Stimulated activated CD4-positive, alpha-beta T cell treated with anti-CD3 and anti-CD28 coated beads, Interleukin-4, amount 100 ng/mL, for 4 hours (primary cell): ENCODE data around the gene DCUN1D2.
"Not testable (repeated sequence)": the region's sequence is repeated elsewhere in the genome, so short reads cannot be mapped to it uniquely, and the experiment has no call there.

Source experiments
- DNase-seq, 2 experiments: peaks; one replicate each; pipeline ENCODE4 v3.0.0-alpha.2; 2020

Gene DCUN1D2

DNA sequence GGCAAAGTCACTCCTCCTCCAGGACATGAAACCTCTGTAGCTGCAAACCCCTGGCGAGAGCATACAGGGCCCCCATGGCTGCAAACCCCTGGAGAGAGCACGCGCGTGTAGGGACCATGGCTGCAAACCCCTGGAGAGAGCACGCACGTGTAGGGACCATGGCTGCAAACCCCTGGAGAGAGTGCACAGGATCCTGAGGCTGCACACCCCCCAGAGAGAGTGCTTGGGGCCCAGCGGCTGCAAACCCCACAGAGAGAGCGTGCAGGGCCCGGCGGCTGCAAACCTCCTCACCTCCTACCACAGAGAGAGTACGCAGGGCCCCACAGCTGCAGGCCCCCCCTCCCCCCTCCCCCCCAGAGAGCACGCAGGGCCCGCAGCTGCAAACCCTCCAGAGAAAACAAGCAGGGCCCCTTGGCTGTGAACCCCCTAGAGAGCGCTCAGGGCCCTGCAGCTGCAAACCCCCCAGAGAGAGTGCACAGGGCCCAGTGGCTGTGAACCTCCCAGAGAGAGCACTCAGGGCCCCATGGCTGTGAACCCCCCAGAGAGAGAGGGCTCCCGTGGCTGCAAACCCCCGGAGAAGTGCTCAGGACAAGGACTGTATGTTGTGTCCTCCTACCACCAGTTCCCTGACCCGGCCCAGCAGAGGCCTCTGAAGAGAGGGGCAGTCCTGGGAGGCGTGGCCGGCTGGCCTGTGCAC, 44.6 kb downstream of the DCUN1D2 start:
- no peak for DNase-seq

DNA sequence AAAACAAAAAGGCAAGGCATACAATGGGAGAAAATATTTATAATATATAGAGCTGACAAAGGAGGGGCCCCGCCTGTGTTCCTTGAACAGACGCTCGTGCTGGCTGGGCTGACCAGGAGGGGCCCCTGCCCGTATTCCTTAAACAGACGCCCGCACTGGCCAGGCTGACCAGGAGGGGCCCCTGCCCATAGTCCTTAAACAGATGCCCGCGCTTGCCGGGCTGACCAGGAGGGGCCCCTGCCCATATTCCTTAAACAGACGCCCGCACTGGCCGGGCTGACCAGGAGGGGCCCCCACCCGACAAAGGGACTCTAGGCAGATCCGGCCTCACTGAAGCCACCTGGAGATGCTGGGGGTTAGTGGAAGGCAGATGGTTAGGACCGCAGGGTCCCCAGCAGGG, 46.5 kb downstream of the DCUN1D2 start:
- no peak for DNase-seq

DNA sequence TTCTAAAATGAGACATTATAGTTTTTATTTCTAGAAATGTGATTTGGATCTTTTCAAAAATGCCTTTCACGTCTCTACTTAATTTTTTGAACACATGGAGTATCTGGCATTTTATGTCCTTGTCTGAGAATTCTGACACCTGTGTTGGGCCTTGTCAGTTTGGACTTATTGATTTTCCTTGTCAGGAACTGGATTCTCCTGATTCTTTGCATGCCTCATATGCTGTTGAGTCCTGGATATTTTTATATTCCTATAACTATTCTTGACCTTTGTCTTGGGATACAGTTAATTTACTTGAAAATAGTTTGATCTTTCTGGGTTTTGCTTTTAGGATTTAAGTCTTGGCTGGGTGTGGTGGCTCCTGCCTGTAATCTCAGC, 47.5 kb downstream of the DCUN1D2 start:
- no peak for DNase-seq

DNA sequence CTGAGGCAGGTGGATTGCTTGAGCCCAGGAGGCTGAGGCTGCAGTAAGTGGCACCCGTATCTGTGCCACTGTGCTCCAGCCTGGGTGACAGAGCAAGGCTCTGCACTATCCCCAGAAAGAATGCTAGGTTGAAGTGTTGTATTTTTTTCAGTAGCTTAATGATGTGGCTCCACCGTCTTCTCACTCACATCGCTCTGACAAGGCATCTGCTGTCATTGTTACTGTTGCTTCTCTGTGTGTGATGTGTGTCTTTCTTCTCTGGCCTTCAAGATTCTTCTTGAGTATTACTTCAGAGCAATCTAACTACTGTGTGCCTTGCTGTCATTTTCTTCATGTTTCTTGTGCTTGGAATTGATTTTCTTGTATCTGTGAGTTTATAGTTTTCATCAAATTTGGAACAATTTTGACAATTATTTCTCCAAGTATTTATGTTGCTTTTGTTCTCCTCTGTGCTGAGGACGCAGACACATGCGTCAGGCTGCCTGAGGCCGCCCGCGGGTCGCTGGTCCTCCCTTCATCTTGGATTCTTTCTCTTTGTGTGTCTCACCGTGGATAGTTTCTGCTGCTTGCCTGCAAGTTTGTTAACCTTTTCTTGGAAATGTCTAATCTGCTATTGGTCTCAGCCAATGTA, 48.0 kb downstream of the DCUN1D2 start:
- DNase-seq = no peak

DNA sequence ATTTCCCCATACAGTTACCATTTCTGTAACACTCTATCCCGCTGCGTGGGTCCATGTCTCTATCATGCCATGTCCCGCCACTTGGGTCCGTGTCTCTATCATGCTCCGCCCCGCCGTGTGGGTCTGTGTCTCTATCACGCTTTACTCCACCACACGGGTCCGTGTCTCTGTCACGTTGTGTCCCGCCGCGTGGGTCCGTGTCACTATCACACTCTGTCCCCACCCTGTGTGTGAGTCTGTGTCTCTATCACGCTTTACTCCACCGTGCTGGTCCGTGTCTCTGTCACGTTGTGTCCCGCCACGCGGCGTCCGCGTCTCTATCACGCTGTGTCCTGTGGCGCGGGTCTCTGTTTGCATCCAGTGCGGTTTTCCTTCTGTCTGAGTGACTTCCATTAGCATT, 48.9 kb downstream of the DCUN1D2 start:
- no peak for DNase-seq

DNA sequence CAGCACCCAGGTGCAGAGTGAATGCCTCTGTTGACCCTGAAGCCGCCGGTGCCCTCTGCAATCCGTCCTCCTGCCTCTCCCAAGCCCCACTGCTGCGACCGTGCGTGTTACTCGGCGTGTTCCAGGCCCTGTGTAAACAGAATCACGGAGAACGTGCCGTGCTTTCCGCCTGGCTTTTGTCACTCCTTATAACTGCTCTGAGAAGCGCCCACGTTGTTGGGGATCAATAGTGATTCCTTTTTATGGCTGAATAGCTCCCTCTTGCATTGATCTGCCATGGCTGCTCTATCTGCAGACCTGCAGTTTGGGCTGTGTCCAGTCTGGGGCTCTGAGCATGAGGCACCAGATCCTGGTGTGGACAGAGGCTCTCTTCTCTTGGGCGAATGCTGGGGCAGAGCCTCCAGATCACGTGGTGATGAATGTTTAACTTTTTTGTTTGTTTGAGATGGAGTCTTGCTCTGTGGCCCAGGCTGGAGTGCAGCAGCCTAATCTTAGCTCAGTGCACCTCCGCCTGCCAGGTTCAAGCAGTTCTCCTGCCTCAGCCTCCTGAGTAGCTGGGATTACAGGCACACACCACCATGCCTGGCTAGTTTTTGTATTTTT, 53.0 kb downstream of the DCUN1D2 start:
- DNase-seq = no peak

DNA sequence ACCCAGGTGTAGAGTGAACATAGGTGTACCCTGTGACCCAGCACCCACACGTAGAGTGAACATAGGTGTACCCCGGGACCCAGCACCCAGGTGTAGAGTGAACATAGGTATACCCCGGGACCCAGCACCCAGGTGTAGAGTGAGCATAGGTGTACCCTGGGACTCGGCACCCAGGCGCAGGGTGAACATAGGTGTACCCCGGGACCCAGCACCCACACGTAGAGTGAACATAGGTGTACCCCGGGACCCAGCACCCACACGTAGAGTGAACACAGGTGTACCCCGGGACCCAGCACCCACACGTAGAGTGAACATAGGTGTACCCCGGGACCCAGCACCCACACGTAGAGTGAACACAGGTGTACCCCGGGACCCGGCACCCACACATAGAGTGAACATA, 53.6 kb downstream of the DCUN1D2 start:
- DNase-seq = not testable (repeated sequence)

DNA sequence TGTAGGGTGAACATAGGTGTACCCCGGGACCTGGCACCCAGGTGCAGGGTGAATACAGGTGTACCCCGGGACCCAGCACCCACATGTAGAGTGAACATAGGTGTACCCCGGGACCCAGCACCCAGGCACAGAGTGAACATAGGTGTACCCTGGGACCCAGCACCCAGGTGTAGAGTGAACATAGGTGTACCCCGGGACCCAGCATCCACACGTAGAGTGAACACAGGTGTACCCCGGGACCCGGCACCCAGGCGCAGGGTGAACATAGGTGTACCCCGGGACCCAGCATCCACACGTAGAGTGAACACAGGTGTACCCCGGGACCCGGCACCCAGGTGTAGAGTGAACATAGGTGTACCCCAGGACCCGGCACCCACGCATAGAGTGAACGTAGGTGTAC, 54.6 kb downstream of the DCUN1D2 start:
- not testable (repeated sequence) for DNase-seq

DNA sequence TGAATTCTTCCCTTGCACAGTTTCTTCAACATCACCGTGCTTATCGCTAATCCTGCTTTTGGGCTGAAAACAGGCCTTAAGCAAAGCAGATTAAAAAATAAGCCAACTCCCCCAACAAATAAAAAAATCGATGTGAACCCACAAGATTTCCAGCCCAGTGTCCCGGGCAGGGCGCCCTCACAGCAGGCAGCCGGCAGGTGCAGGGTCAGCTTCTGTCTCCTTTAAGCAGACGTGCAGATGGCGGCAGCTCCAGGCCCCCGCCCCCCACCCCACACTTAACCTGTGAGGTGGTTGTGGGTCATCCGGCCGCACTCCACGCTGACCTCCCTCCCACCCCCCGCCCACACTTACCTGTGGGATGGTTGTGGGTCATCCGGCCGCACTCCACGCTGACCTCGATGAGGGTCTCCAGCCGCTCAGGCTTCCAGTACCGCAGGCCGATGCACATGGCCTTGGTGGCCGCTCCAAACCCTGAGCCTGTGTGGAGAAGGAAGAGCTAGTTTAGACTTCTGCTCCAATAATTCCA, 57.1 kb downstream of the DCUN1D2 start:
- DNase-seq = no peak

DNA sequence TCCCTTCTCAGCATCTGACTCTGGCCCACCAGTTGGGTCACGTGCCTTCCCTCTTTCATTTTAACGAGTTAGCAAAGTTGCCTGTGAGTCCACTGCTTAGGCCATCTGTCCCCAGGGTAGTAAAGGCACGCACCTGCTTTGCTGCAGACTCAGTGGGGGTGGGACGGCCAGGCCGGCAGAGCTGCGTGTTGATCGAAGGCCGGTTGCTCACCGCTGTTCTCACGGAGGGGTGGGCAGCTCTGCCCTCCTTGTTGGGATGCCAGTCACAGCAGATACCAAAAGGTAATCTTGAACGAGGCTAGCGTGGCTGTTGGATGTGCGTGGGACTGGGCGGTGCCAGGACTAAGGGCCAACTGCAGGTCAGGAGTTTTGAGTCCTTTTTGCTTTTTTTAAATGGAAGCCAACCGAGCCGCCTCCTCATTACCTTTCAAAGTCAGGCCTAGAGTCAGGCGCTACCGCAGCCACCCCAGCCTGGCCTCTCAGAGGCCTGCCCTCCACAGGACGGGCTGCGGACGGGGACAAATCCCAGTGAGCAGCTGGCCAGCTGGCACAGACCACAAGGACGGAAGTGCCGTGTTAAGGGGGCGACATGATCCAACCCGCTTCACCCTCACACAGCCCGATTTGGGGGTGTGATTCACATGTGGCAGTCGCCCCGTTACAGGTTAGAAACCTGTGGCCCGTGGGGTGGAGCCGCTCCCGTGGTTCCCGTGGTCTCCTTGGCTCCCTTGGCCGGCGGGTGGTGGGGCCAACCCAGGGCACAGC, 57.8 kb downstream of the DCUN1D2 start:
- no peak for DNase-seq

DNA sequence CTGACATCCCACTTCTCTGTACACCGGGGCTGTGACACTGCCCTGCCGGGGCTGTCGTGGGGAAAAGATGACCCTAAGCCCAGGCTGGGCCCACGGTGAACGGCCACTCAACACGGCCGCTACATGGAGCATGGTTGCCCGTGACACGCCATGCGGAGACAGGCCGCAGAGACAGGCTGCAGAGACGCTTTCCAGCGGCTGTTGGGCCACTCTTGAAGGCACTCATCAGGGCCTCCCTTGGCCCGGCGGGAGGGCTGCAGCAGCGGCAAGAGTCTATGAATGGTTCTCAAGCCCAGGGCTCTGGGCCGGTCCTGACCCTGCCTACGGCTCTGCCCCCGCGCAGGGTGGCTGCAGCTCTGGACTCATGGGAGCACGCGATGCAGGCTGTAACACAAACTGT, 59.3 kb downstream of the DCUN1D2 start:
- no peak for DNase-seq

DNA sequence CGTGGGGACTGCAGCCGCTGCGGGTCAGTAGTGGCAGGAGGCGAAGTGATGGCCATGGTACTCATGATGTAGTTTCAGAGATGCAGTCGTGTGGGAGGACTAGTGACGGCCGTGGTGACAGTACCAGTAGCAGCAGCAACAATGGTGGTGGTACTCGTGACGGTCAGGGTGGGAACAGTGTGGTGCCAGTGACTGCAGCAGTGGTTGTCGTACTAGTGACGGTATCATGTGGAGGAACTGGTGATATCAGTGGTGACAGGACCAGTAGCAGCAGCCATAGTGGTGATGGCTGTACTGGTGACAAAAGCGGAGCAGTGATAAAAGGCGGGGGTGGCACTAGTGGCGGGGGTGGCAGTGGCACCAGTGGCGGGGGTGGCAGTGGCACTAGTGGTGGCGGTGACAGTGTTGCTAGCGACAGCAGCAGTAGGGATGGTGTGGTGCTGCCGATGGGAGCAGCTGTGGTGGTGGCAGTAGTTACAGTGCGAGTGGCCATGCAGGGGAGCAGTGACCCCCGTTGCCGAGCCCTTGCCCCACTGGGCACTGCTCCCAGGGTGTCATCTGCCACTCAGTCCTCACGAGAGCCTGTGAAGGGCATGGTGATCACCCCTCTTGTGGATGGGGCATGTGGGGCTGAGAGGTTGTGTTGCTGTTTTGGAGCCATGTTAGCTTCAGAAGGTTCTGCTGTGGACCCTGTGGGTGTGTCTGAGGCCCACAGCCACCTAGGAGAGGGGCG, 60.0 kb downstream of the DCUN1D2 start:
- no peak for DNase-seq

DNA sequence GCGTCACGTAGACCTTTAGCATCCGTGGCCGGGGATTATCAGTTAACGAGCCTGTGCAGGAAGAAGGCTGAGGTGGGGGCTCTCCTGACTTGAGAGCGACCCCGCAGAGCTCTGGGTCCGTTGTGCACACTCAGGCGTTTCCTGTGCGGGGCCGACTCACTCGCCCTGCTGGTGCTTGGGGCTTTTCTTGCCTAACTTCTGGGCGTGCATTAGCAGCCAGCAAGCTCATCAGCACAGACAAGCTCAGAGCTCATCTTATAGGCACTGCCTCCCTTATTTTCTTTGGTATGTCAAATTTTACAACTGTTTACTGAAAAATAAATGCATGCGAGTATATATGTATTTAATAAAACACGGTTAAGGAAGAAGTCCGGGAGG, 60.9 kb downstream of the DCUN1D2 start:
- no peak for DNase-seq

DNA sequence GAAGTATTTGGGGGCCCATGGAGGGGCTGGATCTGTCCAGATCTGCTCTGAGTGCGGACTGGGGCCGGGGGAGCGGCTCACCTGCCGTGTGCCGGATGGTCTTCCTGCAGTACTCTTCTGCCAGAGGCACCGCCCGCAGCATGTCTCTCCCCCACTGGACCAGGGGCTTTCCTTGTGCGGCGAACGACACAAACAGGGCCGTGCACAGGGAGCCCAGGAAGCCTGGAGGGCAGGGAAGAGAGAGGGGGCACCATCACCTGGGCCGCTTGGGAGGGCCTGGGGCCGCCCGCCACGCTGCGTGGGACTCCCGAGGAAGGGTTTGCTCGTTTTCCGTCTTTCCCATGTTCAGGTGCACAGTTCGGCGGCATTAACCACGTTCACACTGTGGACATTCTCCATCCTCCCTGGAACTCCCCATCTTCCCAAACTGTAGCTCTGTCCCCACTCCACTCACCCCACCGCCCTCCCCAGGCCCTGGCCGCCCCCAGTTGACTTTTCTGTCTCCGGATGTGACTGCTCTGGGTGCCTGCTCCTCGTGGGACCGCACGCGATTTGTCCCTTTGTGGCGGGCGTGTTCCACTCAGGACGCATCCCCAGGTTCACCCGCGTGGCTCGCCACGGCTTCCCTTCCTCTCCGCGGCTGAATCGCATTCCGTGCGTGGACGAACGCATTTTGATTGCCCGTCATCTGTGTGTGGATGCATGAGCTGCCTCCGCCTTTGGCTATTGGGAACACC, 61.5 kb downstream of the DCUN1D2 start:
- DNase-seq = no peak

DNA sequence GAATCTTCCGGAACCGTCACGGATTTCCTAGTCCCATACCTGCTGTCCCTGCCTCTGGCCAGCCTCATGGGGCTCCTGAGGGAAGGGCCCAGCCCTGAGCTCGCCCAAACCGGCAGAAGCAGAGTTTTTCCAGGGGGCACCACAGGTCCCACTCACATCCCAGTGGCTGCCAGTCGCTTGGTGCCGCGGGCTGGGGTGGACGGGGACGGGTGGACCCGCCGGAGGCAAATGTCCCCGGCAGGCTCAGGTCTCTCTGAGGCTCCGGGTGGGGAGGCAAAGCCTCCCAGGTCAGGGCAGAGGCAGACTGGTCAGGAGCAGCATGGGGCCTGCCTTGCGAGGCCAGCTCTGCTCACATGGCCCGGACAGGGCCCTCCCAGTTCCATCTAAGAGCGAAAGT, 62.0 kb downstream of the DCUN1D2 start:
- DNase-seq = no peak

DNA sequence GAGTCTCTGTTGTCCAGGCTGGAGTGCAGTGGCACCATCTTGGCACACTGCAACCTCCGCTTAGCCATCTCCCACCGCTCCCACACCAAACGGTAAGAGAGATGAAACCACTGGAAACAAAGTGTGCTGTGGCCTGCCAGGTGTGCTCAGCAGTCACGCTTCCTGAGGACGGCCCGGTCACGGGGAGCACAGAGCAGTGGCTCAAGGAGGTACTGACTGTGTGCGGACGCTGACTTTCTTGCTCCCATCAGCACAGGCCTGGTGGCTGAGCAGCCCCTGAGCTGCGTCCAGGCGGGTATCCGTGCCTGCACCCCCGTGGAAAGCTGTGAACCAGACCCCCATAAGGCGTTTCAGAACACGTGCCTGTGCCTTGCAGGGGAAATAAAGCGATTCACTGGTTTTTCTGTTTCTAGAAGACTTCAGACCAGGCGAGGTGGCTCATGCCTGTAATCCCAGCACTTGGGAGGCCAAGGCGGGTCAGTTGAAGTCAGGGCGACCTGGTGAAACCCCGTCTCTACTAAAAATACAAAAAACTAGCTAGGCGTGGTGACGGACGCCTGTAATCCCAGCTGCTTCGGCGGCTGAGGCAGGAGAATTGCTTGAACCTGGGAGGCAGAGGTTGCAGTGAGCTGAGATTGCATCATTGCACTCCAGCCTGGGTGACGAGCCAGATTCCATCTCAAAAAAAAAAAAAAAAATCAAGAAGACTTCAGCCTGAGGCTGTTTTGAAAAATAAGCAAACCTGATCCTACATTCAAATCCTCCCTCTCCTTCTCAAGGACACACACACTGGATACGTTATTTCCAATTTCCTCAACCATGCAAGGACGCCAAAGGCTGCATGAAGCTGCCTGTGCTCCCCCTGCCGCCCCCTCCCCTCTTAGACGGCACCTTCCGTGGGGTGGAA, 62.7 kb downstream of the DCUN1D2 start:
- DNase-seq = no peak

DNA sequence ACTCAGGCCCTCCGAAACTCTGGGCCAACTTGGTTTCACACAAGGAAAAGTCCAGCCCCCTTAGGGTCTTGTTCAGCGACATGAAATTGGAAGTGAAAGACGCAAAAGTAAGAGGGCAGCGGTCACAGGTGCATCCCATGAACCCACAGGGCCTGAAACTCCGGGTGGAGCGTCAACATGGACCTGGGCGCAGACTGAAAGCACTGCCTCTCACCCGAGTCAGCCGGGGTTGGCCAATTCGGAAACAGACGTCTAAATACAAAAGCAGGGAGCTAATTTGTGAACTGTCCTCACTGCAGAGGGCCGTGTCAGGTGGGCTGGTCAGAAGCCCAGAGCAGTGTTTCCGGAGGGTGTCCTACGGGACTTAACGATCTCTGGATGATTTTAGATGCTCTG, 63.9 kb downstream of the DCUN1D2 start:
- no peak for DNase-seq

DNA sequence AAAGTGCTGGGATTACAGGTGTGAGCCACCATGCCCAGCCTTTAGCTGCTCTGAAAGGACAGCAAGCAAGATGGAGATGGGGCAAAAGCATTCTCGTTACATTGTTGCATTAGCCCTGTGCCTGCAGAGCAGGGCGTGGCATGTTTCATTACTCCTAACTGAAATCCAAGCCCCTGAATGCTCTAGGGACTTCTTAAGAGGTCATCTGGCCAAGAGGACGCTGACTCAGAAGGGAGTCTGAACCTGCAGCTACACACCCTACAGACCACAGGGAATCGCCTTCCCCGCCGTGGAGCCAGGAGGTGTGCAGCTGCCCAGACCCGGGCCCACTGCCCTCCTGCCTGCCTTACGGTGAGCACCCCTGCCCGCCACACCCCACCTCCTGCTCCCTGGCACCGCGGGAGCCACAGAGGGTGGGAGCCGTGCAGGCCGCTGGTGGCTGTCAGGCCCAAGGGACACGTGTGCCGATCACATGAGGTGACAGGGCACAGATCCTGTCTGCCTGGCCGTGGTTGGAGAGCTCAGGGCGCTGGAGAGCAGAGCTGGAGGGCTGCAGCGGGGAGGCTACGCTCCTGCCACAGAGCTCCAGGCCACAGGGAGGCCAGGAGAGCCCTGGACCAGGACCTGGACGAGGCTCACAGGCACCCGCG, 64.4 kb downstream of the DCUN1D2 start:
- DNase-seq = no peak

DNA sequence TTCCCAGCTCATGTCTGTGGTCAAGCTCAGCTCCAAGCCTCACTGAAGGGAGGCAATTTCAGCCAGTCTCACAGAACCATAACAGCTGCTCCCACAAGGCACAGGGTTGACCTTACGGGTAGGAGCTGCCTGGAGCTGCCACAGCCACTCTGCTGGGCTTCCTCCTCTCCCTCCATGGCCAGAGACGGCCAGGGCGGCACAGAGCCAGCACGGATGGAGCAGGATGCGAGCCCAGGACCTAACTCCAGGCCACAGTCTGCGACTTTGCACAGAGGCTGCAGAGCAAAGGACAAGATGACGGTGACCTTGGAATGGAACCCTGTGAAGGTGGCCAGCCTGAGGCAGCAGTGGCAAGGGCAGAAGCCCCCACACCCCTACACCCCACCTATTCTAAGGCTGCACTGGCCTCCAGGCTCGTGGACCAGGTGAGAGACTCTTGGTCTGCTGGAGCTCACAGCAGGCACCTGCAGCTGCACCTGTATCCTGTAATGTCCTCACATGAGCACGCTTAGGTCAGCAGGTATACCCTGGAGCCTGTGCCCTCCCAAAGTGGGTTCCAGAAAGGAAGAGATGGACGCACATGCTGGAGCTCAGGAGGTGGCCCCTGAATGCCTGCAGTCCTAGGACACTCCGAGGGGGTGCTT, 66.9 kb downstream of the DCUN1D2 start:
- DNase-seq = no peak
